ENCODE data around the gene PROZ. TPM values are rescaled to one million over a fixed set of nuclear protein-coding genes. Genes with fewer than 3 reads are reported as not detected.
A peak's percentile ranks its signal among the peaks of the same experiment; 100 is the strongest.

The PROZ gene
- total and polyA plus RNA-seq, 2 of the 13 experiments (the other 11 are each of a cell fraction or from before 2014, with no cell fraction given) = 5.6 to 22.5 TPM

GRCh38 chr13:113122550-113123225, 35.8 kb upstream of the PROZ start, which contains the start of gene F10 (continued):
- TF ChIP-seq KAT2B (IDR thresholded peaks at IDR 0.05; ENCODE audit: borderline replicate concordance, low read depth, low read length) = no peak
- no peak for TF ChIP-seq ZNF451 (CRISPR knock-in tag; IDR thresholded peaks at IDR 0.05)
- peak; percentile 88; the same call in 1 of the 2 replicates for TF ChIP-seq ZFP37 (CRISPR knock-in tag; IDR thresholded peaks at IDR 0.05; ENCODE audit: borderline replicate concordance)
- no peak for TF ChIP-seq JUNB (CRISPR knock-in tag; IDR thresholded peaks at IDR 0.05; ENCODE audit: borderline replicate concordance)
- TF ChIP-seq ZNF556 (CRISPR knock-in tag; IDR thresholded peaks at IDR 0.05; ENCODE audit: borderline replicate concordance) = peak; percentile 89
- TF ChIP-seq MAX (IDR thresholded peaks at IDR 0.05) = peak; percentile 89
- no peak for TF ChIP-seq NCOA5 (CRISPR knock-in tag; IDR thresholded peaks at IDR 0.05)
- no peak for TF ChIP-seq ZNF670 (CRISPR knock-in tag; IDR thresholded peaks at IDR 0.05; ENCODE audit: borderline replicate concordance)
- TF ChIP-seq BCL3 (CRISPR knock-in tag; IDR thresholded peaks at IDR 0.05) = peak; percentile 49
- no peak for TF ChIP-seq MBNL3 (CRISPR knock-in tag; conservative IDR thresholded peaks at IDR 0.05)
- TF ChIP-seq PITX1 (CRISPR knock-in tag; IDR thresholded peaks at IDR 0.05) = peak; percentile 78
- peak; percentile 31; the same call in 1 of the 2 replicates for TF ChIP-seq CBFB (CRISPR knock-in tag; IDR thresholded peaks at IDR 0.05)
- TF ChIP-seq ATF7-NPFF (CRISPR knock-in tag; IDR thresholded peaks at IDR 0.05; ENCODE audit: low read depth) = 0 out of 2 replicates have a peak, but pooled peaks have one; percentile 74
- no peak for TF ChIP-seq NFATC3 (CRISPR knock-in tag; IDR thresholded peaks at IDR 0.05)
- peak; percentile 48; the same call in 1 of the 2 replicates for TF ChIP-seq BRF2 (CRISPR knock-in tag; IDR thresholded peaks at IDR 0.05)
- TF ChIP-seq DR1 (CRISPR knock-in tag; IDR thresholded peaks at IDR 0.05) = peak; percentile 65; the same call in 1 of the 2 replicates
- peak; percentile 90 for TF ChIP-seq MED1 (CRISPR knock-in tag; IDR thresholded peaks at IDR 0.05)
- no peak; the same call in 1 of the 2 replicates for TF ChIP-seq ZBTB10 (CRISPR knock-in tag; IDR thresholded peaks at IDR 0.05; ENCODE audit: borderline replicate concordance)
- TF ChIP-seq FOXA3 (CRISPR knock-in tag; IDR thresholded peaks at IDR 0.05) = peak; percentile 78
- peak; percentile 95 for TF ChIP-seq MEF2D (CRISPR knock-in tag; IDR thresholded peaks at IDR 0.05)
- peak; percentile 97 for TF ChIP-seq ZNF598 (CRISPR knock-in tag; IDR thresholded peaks at IDR 0.05; ENCODE audit: borderline replicate concordance)
- TF ChIP-seq ZNF282 (IDR thresholded peaks at IDR 0.05; ENCODE audit: partially characterized antibody) = no peak
- TF ChIP-seq RNF219 (CRISPR knock-in tag; IDR thresholded peaks at IDR 0.05) = no peak

All from HepG2 (cell line).